Astrocyte of the cerebellum (primary cell): Measurements from ENCODE around the gene CCDC149.

Source experiments
- DNase-seq: peaks from one replicate; pipeline ENCODE4 v3.0.0-alpha.2; 2011; ENCODE audit warnings: low read depth
- H3K4me3 ChIP-seq: 2 replicates; pipeline ENCODE4 v1.5.1; 2011; ENCODE audit warnings: mild to moderate bottlenecking, low read depth, low read length, moderate library complexity
- in situ Hi-C: cut with HindIII; loops from 2 replicates; pipeline ENCODE4 v1.10.0; 2017; ENCODE audit warnings: low sequenced_read_pairs
- TF ChIP-seq, protein P1 (sequence below): IDR thresholded peaks from 2 replicates; pipeline ENCODE4 v1.5.1; 2012; ENCODE audit warnings: low read length, low read depth, moderate library complexity, mild to moderate bottlenecking; ENCODE audit errors: missing control alignments

CCDC149 gene

DNA sequence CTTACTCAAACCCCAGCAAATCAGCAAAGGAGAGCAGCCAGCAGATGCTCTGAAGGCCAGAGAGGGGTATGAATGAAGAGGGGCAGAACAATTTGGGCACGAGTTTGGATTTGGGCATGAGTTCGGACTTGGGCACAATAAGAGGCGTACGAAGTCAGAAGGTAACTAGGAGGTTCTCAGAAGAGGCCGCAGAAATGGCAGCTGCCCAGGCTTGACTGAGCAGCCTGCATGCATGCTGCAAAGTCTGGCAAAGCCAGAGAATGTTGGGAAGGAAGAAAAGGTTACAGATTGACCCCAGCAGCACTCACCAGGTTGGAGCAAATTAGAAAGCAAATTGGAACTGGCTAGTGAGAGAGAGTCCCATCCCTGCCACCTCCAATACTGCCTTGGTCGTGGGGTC is 15.2 kb downstream of the CCDC149 start:
- in situ Hi-C loops = no loop called here
- DNase-seq = no peak
- no peak overlapping the region for H3K4me3 ChIP-seq
- TF ChIP-seq, protein P1, sequence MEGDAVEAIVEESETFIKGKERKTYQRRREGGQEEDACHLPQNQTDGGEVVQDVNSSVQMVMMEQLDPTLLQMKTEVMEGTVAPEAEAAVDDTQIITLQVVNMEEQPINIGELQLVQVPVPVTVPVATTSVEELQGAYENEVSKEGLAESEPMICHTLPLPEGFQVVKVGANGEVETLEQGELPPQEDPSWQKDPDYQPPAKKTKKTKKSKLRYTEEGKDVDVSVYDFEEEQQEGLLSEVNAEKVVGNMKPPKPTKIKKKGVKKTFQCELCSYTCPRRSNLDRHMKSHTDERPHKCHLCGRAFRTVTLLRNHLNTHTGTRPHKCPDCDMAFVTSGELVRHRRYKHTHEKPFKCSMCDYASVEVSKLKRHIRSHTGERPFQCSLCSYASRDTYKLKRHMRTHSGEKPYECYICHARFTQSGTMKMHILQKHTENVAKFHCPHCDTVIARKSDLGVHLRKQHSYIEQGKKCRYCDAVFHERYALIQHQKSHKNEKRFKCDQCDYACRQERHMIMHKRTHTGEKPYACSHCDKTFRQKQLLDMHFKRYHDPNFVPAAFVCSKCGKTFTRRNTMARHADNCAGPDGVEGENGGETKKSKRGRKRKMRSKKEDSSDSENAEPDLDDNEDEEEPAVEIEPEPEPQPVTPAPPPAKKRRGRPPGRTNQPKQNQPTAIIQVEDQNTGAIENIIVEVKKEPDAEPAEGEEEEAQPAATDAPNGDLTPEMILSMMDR = no peak

DNA sequence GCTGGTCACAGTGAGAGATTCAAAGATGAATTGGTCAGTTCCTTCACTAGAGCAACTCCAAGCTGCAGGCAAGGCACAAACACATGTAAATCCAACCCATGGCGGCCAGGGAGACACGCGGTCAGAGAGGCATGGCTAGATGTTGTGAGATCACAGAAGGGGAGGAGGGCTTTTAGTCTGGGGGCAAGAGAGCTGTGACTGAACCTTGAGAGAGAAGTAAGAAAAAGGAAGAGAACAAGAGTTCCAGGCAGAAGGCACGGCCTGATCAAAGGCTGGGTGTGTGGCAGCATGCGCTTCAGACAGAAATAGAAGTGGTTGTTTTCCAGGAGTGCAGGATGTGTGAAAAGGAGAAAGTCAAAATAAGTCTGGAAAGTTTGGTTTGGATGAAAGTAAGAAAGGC is 15.9 kb downstream of the CCDC149 start:
- H3K4me3 ChIP-seq = no peak overlapping the region
- TF ChIP-seq, protein P1 = no peak
- in situ Hi-C loops = no loop called here

DNA sequence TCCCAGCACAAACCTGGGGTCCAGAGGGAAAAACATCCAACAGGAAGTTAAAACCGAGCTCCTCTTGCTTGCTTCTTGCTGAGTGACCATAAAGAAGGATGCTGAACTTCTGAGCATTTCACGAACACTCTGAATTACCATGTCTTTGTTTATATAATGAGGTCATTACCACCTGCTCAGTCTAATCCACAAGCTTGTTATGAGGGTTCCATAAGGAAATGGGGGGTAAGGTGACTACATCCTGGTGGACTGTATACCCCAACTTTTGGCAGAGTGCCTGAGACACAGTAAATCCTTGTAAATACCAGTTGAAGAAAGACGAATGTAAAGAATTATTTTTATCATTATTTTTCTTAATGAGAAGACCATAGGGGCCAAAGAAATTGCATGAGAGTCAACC is 16.8 kb downstream of the CCDC149 start:
- in situ Hi-C loops = no loop called here

More for the DNA sequence above, 15.9 kb downstream of the CCDC149 start:
- DNase-seq = no peak

DNA sequence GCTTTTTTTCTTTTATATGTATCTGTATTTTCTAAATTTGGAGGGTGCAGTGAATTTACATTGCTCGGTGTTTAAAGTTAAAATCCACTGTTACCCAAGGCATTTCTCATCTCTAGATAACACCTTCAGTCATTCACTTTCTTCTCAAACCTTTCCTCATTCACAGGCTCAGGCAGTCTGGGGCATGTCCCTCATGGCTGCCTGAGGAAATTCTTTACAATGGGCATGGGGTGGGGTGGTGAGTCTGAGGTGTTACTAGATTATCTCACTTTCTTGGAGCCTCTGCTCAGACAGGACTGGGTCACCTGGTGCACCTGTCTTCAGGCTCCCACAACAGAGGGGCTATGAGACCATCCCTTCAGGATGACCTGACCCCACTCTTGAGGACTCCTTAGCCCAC is 17.4 kb downstream of the CCDC149 start:
- TF ChIP-seq, protein P1 = no peak
- no peak overlapping the region for H3K4me3 ChIP-seq
- DNase-seq = no peak
- in situ Hi-C loops = no loop called here

More for the DNA sequence above, 16.8 kb downstream of the CCDC149 start:
- DNase-seq = no peak
- H3K4me3 ChIP-seq = no peak overlapping the region
- TF ChIP-seq, protein P1 = no peak

DNA sequence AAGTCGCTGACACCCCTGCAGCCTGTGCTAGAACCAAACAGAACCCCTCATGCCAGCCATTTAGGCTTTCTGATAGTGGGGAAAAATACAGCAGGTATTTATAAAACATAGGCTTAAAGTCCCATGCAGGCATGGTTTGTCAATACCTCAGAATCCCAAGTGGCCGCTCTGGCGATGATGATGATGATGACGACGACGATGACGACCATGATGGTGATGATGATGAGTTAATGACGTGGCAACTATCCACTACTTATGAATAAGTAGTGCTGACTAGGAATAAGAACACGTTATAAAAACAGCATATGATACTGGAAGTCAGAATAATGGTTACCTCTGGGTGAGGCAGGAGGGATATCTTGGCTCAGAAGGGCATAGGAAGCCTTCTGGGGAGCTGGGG is 18.0 kb downstream of the CCDC149 start:
- in situ Hi-C loops = no loop called here
- no peak for DNase-seq

DNA sequence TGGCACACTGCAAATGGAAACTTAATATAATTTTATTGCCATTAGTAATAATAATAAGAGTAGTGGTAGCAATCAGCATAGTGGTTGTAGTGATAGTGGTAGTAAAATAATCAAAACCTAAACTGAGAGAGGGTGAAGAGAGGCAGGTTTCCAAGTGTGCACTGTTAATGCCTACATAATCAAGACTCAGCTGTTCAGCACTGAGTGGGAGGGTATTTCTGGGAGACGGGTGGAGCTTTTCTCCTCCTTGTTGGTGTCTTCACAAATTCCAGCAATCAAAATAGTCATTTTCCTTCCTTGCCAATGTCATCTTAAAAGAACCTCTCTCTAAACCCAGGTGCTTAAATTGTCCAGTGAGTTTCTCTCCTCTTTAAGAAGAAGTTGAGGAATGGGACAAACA is 18.6 kb downstream of the CCDC149 start:
- in situ Hi-C loops = no loop called here
- TF ChIP-seq, protein P1 = no peak
- no peak for DNase-seq
- H3K4me3 ChIP-seq = no peak overlapping the region

More for the DNA sequence above, 18.0 kb downstream of the CCDC149 start:
- TF ChIP-seq, protein P1 = no peak
- no peak overlapping the region for H3K4me3 ChIP-seq

DNA sequence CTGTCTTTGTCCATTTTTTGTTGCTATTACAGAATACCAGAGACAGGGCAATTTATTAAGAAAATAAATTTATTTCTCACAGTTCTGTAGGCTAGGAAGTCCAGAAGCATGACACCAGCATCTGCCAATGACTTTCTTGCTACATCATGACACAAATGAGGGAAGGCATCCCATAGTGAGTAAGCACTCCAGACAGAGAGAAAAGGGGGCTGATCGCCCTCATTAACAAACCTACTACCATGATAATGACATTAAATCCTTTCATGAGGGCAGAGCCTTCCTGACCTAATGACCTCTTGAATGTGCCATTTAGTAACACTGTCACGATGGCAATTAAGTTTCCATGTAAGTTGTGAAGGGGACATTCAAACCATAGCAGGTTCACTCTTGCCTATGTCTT is 20.1 kb downstream of the CCDC149 start:
- in situ Hi-C loops = no loop called here
- no peak overlapping the region for H3K4me3 ChIP-seq
- TF ChIP-seq, protein P1 = no peak
- DNase-seq = no peak
